Bronchial epithelial cell (primary cell): Measurements from ENCODE around the gene COASY. TPM values are rescaled to one million over a fixed set of nuclear protein-coding genes. Genes with fewer than 3 reads are reported as not detected.

ENCODE experiments used
- DNase-seq: peaks from one replicate; pipeline ENCODE4 v3.0.0-alpha.2; 2010; ENCODE audit warnings: low read depth
- FAIRE-seq: peaks from 2 replicates; lab custom pipeline; 2011; peaks lifted over from hg19 to GRCh38; lab: Jason Lieb, UNC
- H3K27me3 ChIP-seq: 2 replicates; pipeline ENCODE4 v1.5.1; 2011; ENCODE audit warnings: low read length; ENCODE audit not compliant: control insufficient read depth, insufficient read depth
- H3K36me3 ChIP-seq: 2 replicates; pipeline ENCODE4 v1.5.1; 2011; ENCODE audit warnings: low read length; ENCODE audit not compliant: control insufficient read depth, insufficient read depth
- H3K4me3 ChIP-seq: 2 replicates; pipeline ENCODE4 v1.5.1; 2011; ENCODE audit warnings: mild to moderate bottlenecking, low read depth, low read length, control low read depth
- CTCF ChIP-seq: IDR thresholded peaks from 2 replicates; pipeline ENCODE4 v1.5.1; 2011; ENCODE audit warnings: mild to moderate bottlenecking, moderate library complexity, low read length, control low read depth, inconsistent platforms; ENCODE audit not compliant: insufficient read depth, severe bottlenecking
- total RNA-seq: library from RNA; depleted of rRNA; stranded (reverse); fragments of >200 nt; gene quantifications from 2 replicates; pipeline ENCODE4 v1.2.1, GENCODE V29; 2014

COASY gene
- total RNA-seq, 1 donor from 2014 or later: 9.0 TPM

- Histone ChIP-seq H3K4me3 (no peak overlapping the region), H3K36me3 (peaks cover 7% of the 10 kb centered on the region), H3K27me3 (no peaks in the 10 kb centered on the region)
- peak; percentile 33 for TF ChIP-seq CTCF
- no peak for DNase-seq
- no peak for FAIRE-seq
Measured at GRCh38 chr17:42520540-42520951, 41.4 kb upstream of the COASY start.

GRCh38 chr17:42521036-42521435 lies 40.9 kb upstream of the COASY start:
- FAIRE-seq: no peak
- Histone ChIP-seq H3K4me3 (no peak overlapping the region), H3K27me3 (no peaks in the 10 kb centered on the region), H3K36me3 (peaks cover 7% of the 10 kb centered on the region)
- DNase-seq: no peak
- TF ChIP-seq CTCF: no peak

GRCh38 chr17:42521666-42522262 lies 40.2 kb upstream of the COASY start:
- FAIRE-seq: no peak
- no peaks in the 10 kb centered on the region for H3K27me3 ChIP-seq
- no peak for TF ChIP-seq CTCF
- DNase-seq: no peak
- peaks cover 7% of the 10 kb centered on the region for H3K36me3 ChIP-seq
- no peak overlapping the region for H3K4me3 ChIP-seq

- Histone ChIP-seq H3K36me3 (peaks cover 7% of the 10 kb centered on the region), H3K4me3 (no peak overlapping the region), H3K27me3 (no peaks in the 10 kb centered on the region)
- DNase-seq (no peak), FAIRE-seq (no peak)
- no peak for TF ChIP-seq CTCF
Measured at GRCh38 chr17:42522263-42522790, 39.6 kb upstream of the COASY start.

- no peak for FAIRE-seq
- peaks cover 7% of the 10 kb centered on the region for H3K36me3 ChIP-seq
- TF ChIP-seq CTCF: no peak
- no peak overlapping the region for H3K4me3 ChIP-seq
- DNase-seq: no peak
- no peaks in the 10 kb centered on the region for H3K27me3 ChIP-seq
Measured at GRCh38 chr17:42522798-42523278, 39.1 kb upstream of the COASY start.
